ENCODE data around the gene ALKBH2. TPM values are rescaled to one million over a fixed set of nuclear protein-coding genes. Genes with fewer than 3 reads are reported as not detected.
A peak's percentile ranks its signal among the peaks of the same experiment; 100 is the strongest.

Gene ALKBH2
- total and polyA plus RNA-seq, 2 of the 8 experiments (the other 6 are each of a cell fraction or from before 2014, with no cell fraction given): 19.1 to 22.5 TPM

DNA sequence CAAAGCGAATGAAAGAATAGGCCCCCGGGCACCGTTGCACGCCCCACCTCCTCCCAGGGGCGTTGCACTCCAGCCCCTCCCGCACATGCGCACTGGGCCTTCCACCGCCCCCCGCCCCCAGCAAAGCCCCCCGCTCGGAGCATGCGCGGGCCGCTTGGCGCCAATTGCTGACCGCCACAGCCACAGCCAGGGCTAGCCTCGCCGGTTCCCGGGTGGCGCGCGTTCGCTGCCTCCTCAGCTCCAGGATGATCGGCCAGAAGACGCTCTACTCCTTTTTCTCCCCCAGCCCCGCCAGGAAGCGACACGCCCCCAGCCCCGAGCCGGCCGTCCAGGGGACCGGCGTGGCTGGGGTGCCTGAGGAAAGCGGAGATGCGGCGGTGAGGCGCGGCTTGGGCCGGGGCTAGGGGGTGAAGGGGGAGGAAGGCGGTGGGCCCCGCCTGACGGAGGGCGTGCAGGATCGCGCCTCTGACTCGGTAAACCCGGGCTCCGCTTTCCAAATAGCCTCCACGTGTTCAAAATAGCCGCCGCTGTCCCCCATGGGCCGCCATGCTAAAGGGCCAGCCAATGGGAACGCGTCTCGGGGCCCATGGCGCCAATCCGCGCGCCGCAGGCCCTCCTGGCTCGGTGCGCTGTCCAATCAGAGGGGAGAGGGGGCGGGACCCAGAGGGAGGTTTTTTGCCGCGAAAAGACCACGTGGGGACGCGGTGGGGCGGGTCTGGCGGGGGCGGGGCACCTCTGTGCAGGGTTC is 4.3 kb upstream of the ALKBH2 start, which contains the start of gene UNG:
UNG (plus strand) TSS at position 163 of the 748 bp plus-strand sequence; CDS start at position 246, 83 bp downstream.
- H3K56ac ChIP-seq (replicated peaks; ENCODE audit: insufficient read length, low read depth, low read length): peak within 1 kb of the TSS; percentile 64
- POLR2A ChIA-PET (ENCODE audit: partially characterized antibody): interaction anchor here (1.0 to 1.9 kb wide), 6 partner anchors 10 to 118 kb away, joined by 3 to 34 read pairs (median 3); no protein-coding TSS in a partner anchor
- peak within 1 kb of the TSS; percentile 75 for H4K5ac ChIP-seq (ENCODE audit: insufficient read length, low read depth, low read length)
- peak within 1 kb of the TSS; percentile 55 to 72 for H3K4me2 ChIP-seq (ENCODE audit: insufficient read depth in 1 of 2, low read depth in 2 of 2, low read length in 2 of 2)
- no peak within 1 kb of the TSS for H2BK15ac ChIP-seq (ENCODE audit: low read length)
- H3K79me1 ChIP-seq (ENCODE audit: low read depth, low read length): no peaks in the 10 kb centered on the region
- peak within 1 kb of the TSS; percentile 78 to 95 (median 90) for H3K9ac ChIP-seq (replicated peaks in 1 of 4; ENCODE audit: extremely low read depth in 1 of 4, low read depth in 3 of 4, low read length in 3 of 4)
- H3K4me3 ChIP-seq (ENCODE audit: extremely low read depth in 1 of 4, insufficient read depth in 2 of 4, low read depth in 3 of 4, low read length in 4 of 4): peak within 1 kb of the TSS; percentile 71 to 89 (median 76)
- H2BK5ac ChIP-seq (ENCODE audit: low read depth, low read length): peak within 1 kb of the TSS; percentile 44; the same call in 1 of the 2 replicates
- DNase-seq (ENCODE audit: low read depth in 1 of 2, low spot score in 2 of 2) (peak; percentile 82 to 97), FAIRE-seq (no peak)
- no peak within 1 kb of the TSS for H3K4ac ChIP-seq (replicated peaks; ENCODE audit: insufficient read length, low read depth, low read length)
- peaks cover 0 to 7% (median 2%) of the 10 kb centered on the region in 4 experiments; a peak in 3 of 7 replicates for H3K4me1 ChIP-seq (replicated peaks in 1 of 4; ENCODE audit: control insufficient read depth in 3 of 4, insufficient read depth in 4 of 4, low read length in 3 of 4)
- H3K18ac ChIP-seq (ENCODE audit: extremely low read depth, low read length): peak within 1 kb of the TSS; percentile 71
- WGBS, 2 experiments (ENCODE audit: extremely low coverage in 1 of 2, insufficient coverage in 1 of 2, insufficient read length in 1 of 2, insufficient replicate concordance in 2 of 2, low coverage in 1 of 2, low lambda C conversion rate in 2 of 2, missing lambda C conversion rate in 1 of 2): 1% methylated on average over 47 of the region's 71 CpGs; no CpG with 5 or more reads in 1 of the 2 experiments
- H2AK5ac ChIP-seq (ENCODE audit: low read depth, low read length): no peak within 1 kb of the TSS
- peak within 1 kb of the TSS; percentile 87 for H3K27ac ChIP-seq (ENCODE audit: low read depth, low read length)
- H3K27me3 ChIP-seq (replicated peaks in 1 of 4; ENCODE audit: control insufficient read depth in 3 of 4, extremely low read depth in 1 of 4, insufficient read depth in 3 of 4, low read length in 3 of 4): peaks cover 0 to 6% (median 3%) of the 10 kb centered on the region in 4 experiments; a peak in 5 of 7 replicates
- H2BK20ac ChIP-seq (ENCODE audit: low read length): no peak within 1 kb of the TSS
- peak within 1 kb of the TSS; percentile 96 for H4K8ac ChIP-seq (ENCODE audit: extremely low read depth, insufficient read depth, low read length)
- no peak within 1 kb of the TSS for H2BK12ac ChIP-seq (ENCODE audit: low read depth, low read length)
- no peak within 1 kb of the TSS for H2BK120ac ChIP-seq (replicated peaks; ENCODE audit: low read depth, low read length)
- H3K23me2 ChIP-seq (ENCODE audit: low read depth, low read length): peaks cover 6% of the 10 kb centered on the region
- peaks cover 19 to 37% (median 30%) of the 10 kb centered on the region in 4 experiments; a peak in 7 of 8 replicates for H3K36me3 ChIP-seq (ENCODE audit: control insufficient read depth in 2 of 4, insufficient read depth in 4 of 4, low read length in 3 of 4)
- H3K9me3 ChIP-seq (ENCODE audit: insufficient read depth in 2 of 2, low read depth in 1 of 2, low read length in 1 of 2): no peaks in the 10 kb centered on the region
- H3K23ac ChIP-seq (ENCODE audit: insufficient read length): no peak within 1 kb of the TSS
- H2AFZ ChIP-seq (ENCODE audit: low read length): no peak within 1 kb of the TSS
- CTCF ChIA-PET (ENCODE audit: partially characterized antibody): interaction anchor here (0.6 to 1.5 kb wide), 2 partner anchors 15 to 159 kb away, joined by 4 to 6 read pairs; no protein-coding TSS in a partner anchor
- no peak within 1 kb of the TSS for H3K14ac ChIP-seq (ENCODE audit: insufficient read length)
- peaks cover 0 to 5% of the 10 kb centered on the region in 2 experiments for H4K20me1 ChIP-seq (replicated peaks in 1 of 2; ENCODE audit: control insufficient read depth in 1 of 2, insufficient read depth in 2 of 2, low read length in 2 of 2)
- H3K79me2 ChIP-seq (ENCODE audit: control insufficient read depth in 1 of 2, insufficient read depth in 2 of 2, low read length in 2 of 2): peaks cover 0 to 27% of the 10 kb centered on the region in 2 experiments; a peak in 2 of 4 replicates
- H4K91ac ChIP-seq (replicated peaks; ENCODE audit: insufficient read length, low read length): peak within 1 kb of the TSS; percentile 34
- TF ChIP-seq PHF8 (conservative IDR thresholded peaks at IDR 0.05; ENCODE audit: low read depth, low read length) (peak; percentile 81), YY1 (IDR thresholded peaks at IDR 0.05; ENCODE audit: low read depth, low read length) (peak; percentile 86), RNF2 (IDR thresholded peaks at IDR 0.05; ENCODE audit: borderline replicate concordance, low read depth, low read length, missing control alignments, poor library complexity, severe bottlenecking) (no peak), CREB1 (IDR thresholded peaks at IDR 0.05) (0 out of 2 replicates have a peak, but pooled peaks have one; percentile 3), POLR2AphosphoS5 (IDR thresholded peaks at IDR 0.05; ENCODE audit: low read depth, low read length) (peak; percentile 91), SP4 (IDR thresholded peaks at IDR 0.05; ENCODE audit: low read length) (no peak), SP1 (IDR thresholded peaks at IDR 0.05; ENCODE audit: low read depth, low read length) (peak; percentile 96), RBBP5 (IDR thresholded peaks at IDR 0.05; ENCODE audit: borderline replicate concordance, low read depth, low read length) (no peak; the same call in 1 of the 2 replicates), SP2 (IDR thresholded peaks at IDR 0.05; ENCODE audit: low read length) (peak; percentile 72), KDM4A (IDR thresholded peaks at IDR 0.05; ENCODE audit: low read depth, low read length, severe bottlenecking) (peak; percentile 52)
- TF ChIP-seq, protein P1, sequence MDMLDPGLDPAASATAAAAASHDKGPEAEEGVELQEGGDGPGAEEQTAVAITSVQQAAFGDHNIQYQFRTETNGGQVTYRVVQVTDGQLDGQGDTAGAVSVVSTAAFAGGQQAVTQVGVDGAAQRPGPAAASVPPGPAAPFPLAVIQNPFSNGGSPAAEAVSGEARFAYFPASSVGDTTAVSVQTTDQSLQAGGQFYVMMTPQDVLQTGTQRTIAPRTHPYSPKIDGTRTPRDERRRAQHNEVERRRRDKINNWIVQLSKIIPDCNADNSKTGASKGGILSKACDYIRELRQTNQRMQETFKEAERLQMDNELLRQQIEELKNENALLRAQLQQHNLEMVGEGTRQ (IDR thresholded peaks at IDR 0.05; ENCODE audit: low read length): peak; percentile 66

Measured in H1 (cell line).